GM19468 (cell line): ENCODE results near the gene SPNS2.

Source experiments
- ATAC-seq: cut with Tn5 transposase; IDR thresholded peaks from one replicate; pipeline ENCODE4 v1.9.1; 2021; ENCODE audit warnings: mild to moderate bottlenecking, moderate library complexity, moderate number of reproducible peaks; ENCODE audit not compliant: unreplicated experiment; ENCODE audit errors: extremely low read depth

SPNS2 gene

DNA sequence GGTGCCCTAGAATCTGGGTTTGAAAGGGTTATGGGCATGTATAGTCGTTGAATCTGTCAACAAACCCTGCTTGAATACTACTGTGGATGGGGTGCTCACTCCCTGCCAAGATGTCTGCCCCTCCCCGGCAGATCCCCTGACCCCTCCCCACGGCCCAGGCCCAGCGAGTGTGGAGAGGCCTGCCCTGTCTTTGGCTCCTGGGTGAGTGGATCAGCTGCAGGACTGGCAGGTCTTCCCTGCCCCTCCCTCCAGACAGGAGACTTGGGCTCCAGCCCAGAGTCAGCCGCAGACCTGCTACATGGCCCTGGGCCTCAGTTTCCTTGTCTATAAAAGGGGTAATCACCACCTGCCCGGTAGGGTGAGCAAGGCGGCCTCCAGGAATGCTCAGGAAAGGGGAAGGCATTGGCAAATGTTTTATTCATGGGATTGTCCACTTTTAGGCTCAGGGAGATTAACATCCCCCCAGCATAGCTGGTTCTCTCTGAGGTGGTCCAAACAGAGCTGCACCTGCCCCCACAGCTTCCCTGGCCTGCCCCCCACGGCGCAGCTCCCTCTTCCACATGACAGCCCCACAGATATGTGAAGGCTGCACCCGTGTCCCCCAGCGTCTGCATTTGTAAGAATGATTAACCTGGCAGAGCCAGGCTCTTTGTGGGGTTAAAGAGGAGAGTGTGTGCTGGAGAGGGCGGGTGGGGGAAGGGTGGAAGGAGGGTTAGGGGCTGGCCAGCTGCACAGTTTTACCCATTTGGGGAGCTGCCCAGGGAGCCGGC is 18.5 kb upstream of the SPNS2 start:
- ATAC-seq, result no peak

DNA sequence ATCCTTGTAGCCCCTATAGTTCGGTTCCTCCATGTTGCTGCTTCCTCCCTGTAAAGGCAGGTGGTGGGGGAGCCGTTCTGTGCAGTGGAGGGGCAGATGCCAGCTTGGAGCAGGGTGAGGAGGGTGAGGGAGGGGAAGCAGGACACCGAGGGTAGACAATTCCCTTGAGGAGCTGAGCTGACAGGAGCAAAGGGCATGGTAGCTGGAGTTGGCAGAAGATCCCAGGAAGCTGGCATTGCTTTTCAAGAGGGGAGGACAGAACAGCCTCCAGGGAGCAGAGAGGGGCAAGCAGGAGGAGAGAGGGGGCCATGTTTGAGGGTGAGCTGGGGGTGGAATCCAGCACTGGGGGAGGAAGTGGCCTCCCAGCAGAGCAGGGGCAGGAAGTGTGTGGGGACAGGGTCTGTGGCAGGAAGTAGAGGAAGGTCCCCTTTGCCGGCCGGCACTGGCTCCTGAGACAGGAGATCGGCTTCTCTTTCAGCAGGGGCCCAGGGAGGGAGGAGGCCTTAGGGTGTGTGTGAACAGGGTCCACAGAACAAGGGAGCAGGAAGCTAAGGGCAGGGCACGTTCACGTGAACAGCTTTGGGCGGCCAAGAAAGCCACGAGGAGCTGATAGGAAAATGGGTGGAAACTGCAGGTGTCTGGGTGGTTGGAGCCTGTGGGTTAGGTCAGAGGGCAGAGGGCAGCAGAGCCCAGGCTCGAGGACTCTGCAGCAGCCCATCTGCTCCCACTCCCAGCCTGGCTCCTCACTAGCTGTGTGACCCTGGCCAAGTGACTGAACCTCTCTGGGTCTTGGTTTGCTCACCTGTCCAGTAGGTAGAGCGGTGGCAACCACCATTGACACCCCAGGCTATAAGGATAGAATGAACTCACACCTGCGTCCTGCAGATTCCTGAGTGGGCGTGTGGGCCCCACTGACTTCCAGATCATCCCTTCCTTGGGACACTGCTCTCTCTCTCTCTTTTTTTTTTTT is 17.5 kb upstream of the SPNS2 start:
- no peak for ATAC-seq

DNA sequence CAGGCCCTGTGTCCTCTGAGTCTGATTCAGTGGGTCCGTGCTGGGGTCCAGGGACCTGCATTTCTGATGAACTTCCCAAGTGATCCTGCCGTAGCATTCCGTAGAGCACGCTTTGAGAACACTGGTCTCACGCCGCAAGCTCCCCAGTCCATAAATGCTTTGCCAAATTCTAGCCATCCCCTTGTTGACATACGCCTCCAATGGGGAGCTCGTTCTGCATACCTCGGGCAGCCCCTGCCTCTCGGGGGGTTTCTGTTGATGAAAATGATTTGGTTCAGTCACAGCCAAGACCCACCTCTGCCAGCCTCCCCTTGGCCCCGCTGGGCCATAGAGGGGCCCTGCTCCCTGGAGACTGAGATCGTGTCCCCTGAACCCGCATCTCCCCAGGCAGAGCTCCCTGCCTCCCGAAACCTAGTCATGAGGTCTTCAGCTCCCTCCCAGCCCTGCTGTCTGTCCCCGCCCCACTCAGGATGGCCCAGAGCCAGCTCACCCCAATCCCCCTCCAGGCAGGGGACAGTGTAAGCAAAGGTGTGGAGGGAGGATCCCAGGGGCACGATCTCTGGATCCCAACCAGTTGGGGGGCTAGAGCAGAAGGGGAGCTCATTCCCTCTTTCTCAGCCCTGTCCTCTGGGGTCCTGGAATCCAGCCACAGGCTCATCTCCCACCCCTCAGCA is 16.2 kb upstream of the SPNS2 start:
- no peak for ATAC-seq

DNA sequence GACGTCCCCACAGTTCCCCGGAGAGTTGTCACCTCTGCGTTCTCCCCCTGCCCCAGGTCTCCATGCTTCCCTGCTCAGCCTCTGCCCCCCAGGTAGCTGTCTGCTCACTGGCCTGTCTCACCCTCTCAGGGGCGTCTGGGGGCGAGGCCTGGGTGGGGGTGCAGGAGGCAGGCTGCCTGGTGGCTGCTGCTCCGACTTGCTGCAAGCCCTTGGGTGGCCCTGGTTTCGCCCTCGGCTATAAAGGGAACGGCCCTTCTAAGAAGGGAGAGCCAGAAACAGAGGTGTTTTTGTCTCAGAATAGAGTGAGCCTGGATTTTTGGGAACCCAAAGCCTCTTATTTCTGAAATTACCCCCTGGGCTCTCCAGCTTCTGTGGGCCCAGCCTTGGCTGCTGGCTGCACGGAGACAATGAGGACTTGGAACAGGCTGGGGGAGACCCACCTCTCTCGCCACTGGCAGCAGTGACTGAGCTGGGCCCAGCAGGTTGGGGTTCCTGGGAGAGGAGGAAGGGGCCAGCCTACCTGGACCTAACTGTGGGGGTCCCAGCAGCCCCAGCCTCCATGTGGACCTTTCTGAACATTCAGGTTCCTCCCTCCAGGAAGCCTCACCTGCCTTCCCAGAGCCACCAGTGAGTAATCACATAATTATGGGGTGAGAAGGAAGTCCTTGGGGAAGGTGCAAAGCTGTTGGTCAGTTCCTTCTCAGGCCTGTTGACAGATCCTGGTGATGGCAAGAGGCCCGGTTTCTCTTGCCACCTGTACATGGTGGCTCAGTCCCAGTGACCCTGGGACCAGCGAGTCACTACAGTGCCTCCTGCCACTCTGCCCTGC is 15.5 kb upstream of the SPNS2 start:
- ATAC-seq, result no peak

DNA sequence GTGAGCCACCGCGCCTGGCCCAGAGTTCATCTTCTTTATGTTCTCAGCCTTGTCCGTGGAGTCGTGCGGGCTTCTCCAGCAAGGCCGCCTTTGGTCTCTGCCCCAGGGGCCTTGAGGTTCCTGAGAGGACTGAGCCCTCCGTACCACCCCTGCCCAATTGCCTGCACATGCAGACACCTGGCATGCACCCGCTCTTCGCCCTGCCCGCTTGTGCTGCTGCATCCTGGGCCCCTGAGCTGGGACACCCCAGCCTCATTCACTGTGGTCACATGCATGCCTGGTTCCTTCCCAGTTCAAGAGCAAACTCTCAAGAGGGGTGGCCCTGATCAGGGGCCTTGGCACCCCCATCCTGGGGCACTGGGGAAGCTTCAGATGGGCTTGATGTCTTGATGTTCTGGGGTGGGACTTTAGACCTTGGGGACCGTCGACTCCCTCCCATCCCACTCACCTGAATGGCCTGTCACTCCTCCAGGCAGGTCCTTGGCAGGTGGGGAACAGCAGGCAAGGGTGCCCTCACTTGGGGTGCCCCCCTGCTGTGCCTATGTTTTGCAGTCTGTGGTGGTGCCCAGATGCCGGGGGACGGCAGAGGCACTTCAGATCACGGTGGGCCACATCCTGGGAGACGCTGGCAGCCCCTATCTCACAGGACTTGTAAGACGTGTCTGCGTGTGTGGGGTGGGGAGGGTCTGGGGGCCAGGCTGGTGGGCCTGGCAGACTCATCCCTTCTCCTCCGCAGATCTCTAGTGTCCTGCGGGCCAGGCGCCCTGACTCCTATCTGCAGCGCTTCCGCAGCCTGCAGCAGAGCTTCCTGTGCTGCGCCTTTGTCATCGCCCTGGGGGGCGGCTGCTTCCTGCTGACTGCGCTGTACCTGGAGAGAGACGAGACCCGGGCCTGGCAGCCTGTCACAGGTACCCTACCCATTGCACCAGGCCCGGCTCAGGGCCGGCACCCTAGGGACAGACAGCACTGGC is 12.7 kb upstream of the SPNS2 start:
- no peak for ATAC-seq

DNA sequence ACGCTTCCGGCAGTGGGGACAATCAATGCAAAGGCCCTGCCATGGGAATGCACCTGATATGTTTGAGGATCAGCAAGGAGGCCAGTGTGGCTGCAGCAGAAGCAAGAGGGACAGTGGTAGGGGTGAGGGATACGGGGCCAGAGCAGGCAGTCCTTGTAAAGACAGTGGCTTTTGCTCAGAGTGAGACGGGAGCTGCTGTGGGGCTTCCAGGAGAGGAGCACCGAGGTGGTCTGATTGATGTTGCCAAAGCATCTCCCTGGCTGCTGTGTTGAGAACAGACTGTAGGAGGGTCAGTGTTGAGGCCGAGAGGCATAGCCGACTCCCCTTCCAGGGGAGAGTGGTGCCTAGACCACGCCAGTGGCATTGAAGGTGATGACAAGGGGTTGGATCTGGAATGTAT is 11.4 kb upstream of the SPNS2 start:
- ATAC-seq, result no peak

DNA sequence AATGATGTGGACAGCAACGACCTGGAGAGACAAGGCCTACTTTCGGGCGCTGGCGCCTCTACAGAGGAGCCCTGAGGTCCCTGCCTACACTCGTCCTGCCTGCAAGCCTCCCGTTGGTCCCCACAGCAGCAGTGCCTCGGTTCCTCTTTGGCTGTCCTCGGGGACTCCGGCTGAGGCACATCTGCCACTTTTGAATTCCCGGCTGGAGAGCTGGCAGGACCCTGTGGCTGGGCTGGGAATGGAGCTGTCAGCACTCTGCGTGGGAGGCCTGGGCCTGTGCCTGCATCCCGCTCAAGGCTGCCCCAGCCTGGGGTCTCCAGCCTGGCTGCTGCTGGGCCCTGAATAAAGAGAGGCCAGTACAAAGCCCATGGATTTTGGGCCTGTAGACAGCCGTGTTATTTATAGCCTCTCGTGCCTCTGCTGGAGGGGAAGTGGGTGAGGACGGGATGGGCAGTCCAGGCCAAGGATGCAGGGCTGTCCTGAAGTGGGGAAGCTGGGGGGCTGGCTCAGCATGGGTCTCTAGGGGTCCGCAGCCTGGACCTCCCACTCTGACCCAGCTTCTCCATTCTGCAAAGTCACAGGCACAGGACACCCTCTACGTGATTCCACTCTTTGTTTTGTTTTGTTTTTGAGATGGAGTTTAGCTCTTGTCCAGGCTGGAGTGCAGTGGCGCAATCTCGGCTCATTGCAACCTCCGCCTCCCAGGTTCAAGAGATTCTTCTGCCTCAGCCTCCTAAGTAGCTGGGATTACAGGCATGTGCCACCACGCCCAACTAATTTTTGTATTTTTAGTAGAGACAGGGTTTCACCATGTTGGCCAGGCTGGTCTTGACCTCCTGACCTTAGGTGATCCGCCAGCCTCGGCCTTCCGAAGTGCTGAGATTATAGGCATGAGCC is 10.6 kb upstream of the SPNS2 start:
- ATAC-seq, result no peak

DNA sequence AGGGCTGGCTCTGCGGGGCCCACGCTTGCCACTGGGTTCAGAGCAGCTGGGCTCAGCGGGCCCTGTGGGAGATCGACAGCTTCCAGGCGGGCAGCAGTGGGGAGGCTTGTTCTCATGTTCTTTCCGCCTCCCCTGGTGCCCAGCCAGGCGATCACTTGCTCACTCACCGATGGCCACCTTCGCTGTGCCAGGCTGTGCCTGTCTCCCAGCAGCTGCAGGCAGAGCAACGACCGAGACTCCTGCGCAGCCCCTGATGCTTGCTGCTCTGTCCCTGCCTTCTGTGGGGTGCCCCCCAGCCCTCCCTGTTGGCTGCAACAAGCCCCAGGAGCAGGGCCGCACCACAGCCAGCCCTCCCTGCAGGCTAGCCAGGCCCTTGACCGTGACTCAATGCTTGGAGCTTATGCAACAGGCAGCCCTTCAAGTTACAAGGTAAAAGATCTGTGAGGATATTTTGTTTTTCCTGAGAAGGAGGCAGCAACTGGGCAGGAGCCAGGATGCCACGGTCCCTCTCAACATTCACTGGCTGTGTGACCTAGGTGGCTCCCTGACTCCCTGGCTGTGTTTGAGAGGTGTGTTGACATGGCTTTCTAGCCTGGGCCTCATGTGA is 9.6 kb upstream of the SPNS2 start:
- no peak for ATAC-seq

DNA sequence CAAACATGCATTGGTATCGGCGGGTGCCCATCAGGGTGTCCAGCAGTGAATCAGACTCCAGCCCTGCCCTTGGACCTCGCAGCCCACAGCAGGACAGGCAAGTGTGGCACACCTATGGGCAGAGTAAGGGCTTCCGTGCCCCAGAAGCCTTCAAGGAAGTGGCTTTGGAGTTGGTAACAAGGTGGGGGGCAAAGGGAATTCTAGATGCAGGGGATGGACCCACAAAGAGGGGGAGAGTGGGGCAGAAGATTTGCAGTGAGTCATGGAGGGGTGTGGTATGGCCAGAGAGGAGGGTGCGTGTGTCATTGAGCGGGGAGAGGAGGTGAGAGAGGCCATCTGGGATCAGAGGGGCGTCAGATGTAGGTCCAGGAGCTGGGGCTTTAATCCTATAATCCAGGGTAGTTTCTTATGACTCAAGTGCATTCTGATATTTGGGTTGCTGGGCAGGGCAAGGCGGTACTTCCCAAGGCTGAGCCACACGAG is 8.5 kb upstream of the SPNS2 start:
- no peak for ATAC-seq

DNA sequence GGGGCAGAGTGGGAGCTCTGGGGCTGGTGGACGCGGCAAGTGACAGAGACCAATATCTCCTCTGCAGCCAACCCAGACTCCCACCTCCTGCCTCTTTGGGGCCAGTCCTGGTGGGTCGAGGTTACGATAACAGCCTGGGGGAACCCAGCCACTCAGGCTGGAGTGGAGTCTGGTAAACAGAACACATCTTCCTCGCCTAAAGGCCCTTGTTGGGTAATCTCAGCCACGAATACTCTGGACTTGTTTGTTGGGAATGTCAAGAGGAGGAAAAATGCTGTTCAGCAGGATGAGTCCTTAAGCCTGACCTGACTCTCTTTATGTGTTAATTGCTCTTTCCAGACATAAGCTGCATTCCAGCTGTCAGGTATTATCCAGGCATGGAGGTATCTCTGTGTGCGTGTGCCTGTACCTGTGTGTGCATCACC is 8.0 kb upstream of the SPNS2 start:
- ATAC-seq, result no peak

DNA sequence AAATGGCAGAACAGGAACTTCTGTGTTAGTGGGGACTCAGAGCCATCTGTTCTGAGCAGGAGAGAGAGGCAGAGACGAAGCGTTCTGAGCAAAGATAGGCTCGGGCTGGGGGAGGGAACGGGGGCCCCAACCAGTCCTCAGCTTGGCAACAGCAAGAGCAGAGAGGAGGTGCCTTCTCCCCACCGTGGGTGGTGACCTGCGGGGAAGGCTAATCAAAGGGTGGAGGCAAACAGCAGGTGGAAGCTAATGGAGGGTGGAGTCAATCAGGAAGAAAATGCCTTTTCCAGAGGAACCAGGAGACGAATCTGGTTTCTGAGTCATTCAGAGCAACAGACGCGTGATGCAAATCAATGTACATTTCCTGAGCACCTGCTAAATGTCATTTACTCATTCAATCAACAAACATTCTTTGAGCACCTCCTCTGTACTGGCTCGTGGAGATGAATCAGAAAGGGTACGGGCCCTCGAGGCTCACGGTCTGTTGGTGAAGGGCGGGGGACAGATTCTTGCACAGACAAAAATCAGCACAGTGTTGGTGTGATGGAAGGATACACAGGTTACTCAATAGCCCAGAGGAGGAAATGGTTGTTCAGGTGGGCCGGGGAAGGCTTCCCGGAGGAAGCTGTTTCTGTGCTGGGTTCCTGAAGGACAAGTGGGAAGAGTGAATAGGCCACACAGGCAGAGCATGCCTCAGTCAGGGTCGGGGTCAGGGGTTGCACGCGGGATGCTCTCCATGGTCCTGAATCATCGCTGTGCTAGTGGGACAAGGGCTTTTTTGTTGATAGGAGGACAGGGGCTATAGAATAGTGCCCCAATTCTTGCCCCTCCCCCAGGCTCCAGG is 5.7 kb upstream of the SPNS2 start:
- ATAC-seq, result no peak

DNA sequence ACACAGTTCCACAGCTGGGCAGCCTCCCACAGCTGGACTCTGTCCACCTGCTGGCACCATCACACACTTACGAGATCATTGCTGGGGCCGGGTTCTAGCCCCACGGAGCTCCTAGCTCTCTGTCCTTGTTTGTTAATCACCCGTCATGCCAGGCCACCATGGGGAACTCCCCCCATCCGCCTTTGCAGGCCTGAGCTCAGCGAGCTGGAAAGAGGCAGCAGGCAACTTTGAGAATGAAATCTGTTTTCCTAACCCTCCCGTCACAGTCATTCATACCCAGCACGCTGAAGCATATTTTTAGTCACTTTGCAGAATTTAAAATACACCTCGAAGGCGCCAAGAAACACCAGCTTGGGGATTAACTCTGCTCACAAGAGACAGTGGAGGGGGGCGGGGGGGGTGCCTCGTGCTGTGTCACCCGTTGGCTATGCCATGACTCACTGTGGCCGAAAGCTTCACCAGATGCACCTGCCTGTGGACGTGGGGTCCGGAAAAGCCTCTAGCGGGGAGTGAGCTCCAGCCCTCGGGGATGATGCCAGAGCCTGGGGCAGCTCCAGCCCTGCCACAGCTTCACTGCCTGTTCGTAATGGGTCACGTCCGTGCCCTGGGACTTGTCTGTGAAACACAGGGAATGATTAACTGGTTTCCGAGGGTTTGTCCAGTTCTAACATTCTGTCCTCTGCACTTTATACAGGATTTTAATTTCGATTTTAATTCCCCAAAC is 1.4 kb upstream of the SPNS2 start:
- no peak for ATAC-seq

DNA sequence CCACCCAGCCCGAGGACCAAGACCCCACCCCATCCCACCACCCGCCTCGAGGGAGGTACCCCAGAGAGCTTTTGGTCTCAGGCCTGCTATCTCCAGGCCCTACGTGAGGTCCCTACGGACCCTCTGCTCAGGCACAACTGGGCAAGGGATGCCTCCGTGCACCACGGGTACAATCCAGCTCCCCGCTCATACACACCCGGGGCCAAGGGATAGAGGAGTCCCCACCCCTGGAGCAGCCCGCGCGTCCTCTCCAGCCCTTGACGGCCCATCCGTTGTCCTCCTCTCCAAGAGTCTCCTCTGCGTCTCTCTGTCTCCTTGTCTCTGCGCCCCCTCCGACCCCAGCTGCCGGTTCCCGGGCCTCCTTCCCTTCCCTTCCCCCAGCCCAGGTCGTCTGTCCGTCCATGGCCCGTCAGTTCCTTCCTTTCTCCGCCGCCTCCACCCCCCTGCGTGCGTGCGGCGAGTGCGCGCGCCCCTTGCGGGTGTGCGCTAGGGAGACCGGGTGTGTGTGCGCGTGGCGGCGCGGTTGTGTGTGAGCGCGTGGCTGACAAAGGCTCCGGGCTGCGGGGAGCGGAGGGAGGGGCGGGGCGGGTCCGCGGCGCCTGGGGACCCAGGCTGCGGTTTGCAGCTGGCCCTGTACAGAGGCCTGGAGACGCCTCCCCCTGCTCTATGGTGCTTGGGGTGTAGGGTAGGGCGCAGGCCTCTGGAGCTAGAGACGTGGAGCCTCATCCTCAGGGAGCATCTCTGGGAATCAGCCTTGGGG is 930 bp downstream of the SPNS2 start:
- ATAC-seq, result no peak

DNA sequence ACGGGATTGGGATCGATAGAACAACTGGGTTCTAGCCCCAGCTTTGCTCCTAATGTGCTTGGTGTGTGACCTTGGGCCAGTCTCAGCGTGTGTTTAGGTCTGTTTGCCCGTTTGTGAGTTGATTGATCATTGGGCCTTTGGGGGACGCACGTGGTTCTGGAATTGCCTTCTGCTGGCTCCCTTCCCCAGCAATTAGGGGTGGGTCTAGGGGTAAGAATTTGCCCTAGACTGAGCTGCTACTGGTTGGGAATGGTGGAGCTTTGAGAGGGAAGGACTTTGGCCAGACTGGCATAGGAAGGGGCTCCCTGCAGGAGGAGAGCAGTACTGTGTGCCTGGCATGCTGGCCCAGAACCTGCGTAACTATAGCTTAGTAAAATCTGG is 1.5 kb downstream of the SPNS2 start:
- ATAC-seq, result no peak

DNA sequence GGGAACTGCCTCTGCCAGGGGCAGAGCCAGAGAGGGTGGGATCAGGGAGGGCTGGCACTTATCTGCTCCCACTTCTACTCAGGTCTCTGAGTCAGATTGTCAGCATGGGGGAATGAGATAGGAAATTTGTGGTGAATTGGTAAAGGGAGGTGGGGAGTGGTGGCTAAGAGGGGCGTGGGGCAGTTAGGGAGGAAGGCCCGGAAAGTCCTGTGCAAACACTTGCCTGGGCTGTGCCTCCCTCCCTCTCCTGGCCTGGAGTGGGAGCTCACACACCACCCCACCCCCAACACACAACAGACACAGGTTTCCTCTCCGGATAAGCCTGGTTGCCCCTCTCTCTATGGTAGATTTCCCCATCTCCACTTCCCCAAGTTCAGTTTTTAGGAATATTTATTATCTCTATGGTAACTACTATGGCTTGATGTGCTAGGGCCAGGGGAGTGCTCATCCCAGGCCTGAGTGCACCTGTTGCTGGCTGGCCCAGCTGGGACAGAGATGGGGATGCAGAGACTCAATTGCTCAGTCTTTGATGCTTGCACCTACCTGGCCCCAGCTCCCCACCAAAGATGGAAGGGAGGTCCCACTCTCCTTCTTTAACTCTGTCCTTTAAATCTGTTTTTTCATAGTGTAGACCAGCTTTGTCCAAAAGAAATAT is 2.7 kb downstream of the SPNS2 start:
- no peak for ATAC-seq
